H9 (cell line): ENCODE measurements around the gene PITX1. TPM values are rescaled to one million over a fixed set of nuclear protein-coding genes. Genes with fewer than 3 reads are reported as not detected.

Source experiments
- DNase-seq: peaks from one replicate; pipeline ENCODE4 v3.0.0-alpha.2; 2017
- H2AFZ ChIP-seq: one replicate; pipeline ENCODE4 v1.6.1; 2013; ENCODE audit warnings: mild to moderate bottlenecking, low read length, control low read depth, moderate library complexity
- H2AK5ac ChIP-seq: 2 replicates; pipeline ENCODE4 v1.6.1; 2013; ENCODE audit warnings: low read length, control low read depth, mixed read lengths; ENCODE audit not compliant: insufficient read length
- H2BK120ac ChIP-seq: one replicate; pipeline ENCODE4 v1.6.1; 2013; ENCODE audit warnings: low read depth, mild to moderate bottlenecking, low read length, control low read depth, inconsistent platforms; ENCODE audit not compliant: poor library complexity, severe bottlenecking
- H2BK12ac ChIP-seq: 2 replicates; pipeline ENCODE4 v1.6.1; 2013; ENCODE audit warnings: low read length, control low read depth, mixed read lengths, low read depth; ENCODE audit not compliant: insufficient read length
- H2BK15ac ChIP-seq: 2 replicates; pipeline ENCODE4 v1.6.1; 2013; ENCODE audit warnings: low read depth, low read length, control low read depth
- H2BK20ac ChIP-seq: one replicate; pipeline ENCODE4 v1.6.1; 2013; ENCODE audit warnings: low read depth, mild to moderate bottlenecking, low read length, control low read depth, inconsistent platforms; ENCODE audit not compliant: poor library complexity, severe bottlenecking
- H2BK5ac ChIP-seq: 2 replicates; pipeline ENCODE4 v1.6.1; 2013; ENCODE audit warnings: low read length, control low read depth, mixed read lengths; ENCODE audit not compliant: insufficient read length
- H3K14ac ChIP-seq: 2 replicates; pipeline ENCODE4 v1.6.1; 2013; ENCODE audit warnings: low read length, control low read depth; ENCODE audit not compliant: insufficient read depth
- H3K18ac ChIP-seq: 2 replicates; pipeline ENCODE4 v1.6.1; 2013; ENCODE audit warnings: low read depth, mild to moderate bottlenecking, mixed read lengths, low read length, control low read depth; ENCODE audit not compliant: insufficient read length
- H3K23ac ChIP-seq: 2 replicates; pipeline ENCODE4 v1.6.1; 2013; ENCODE audit warnings: low read length, control low read depth, mixed read lengths, low read depth; ENCODE audit not compliant: insufficient read length
- H3K23me2 ChIP-seq: 2 replicates; pipeline ENCODE4 v1.6.1; 2013; ENCODE audit warnings: low read depth, mild to moderate bottlenecking, mixed read lengths, low read length, control low read depth; ENCODE audit not compliant: insufficient read length, poor library complexity, severe bottlenecking
- H3K27ac ChIP-seq: 2 replicates; pipeline ENCODE4 v1.5.1; 2013; ENCODE audit warnings: low read length, control low read depth, mixed read lengths, low read depth; ENCODE audit not compliant: insufficient read length
- H3K27me3 ChIP-seq: 2 replicates; pipeline ENCODE4 v1.6.1; 2013; ENCODE audit warnings: low read length, control low read depth, inconsistent platforms; ENCODE audit not compliant: insufficient read depth
- H3K4ac ChIP-seq: 2 replicates; pipeline ENCODE4 v1.6.1; 2013; ENCODE audit warnings: low read depth, mild to moderate bottlenecking, control low read depth, inconsistent platforms, low read length, moderate library complexity
- H3K4me1 ChIP-seq: 2 replicates; pipeline ENCODE4 v1.6.1; 2013; ENCODE audit warnings: low read length, control low read depth, inconsistent platforms; ENCODE audit not compliant: insufficient read depth
- H3K4me2 ChIP-seq: 2 replicates; pipeline ENCODE4 v1.6.1; 2013; ENCODE audit warnings: low read length, control low read depth, mixed read lengths; ENCODE audit not compliant: insufficient read length, insufficient read depth
- H3K56ac ChIP-seq: 2 replicates; pipeline ENCODE4 v1.6.1; 2013; ENCODE audit warnings: low read depth, mild to moderate bottlenecking, mixed read lengths, low read length, control low read depth; ENCODE audit not compliant: insufficient read length
- H3K79me1 ChIP-seq: 2 replicates; pipeline ENCODE4 v1.6.1; 2013; ENCODE audit warnings: low read depth, mild to moderate bottlenecking, moderate library complexity, low read length, control low read depth, inconsistent platforms; ENCODE audit not compliant: insufficient read depth, poor library complexity, severe bottlenecking
- H3K79me2 ChIP-seq: 2 replicates; pipeline ENCODE4 v1.6.1; 2013; ENCODE audit warnings: low read length, control low read depth, inconsistent platforms; ENCODE audit not compliant: insufficient read depth
- H3K9ac ChIP-seq: 2 replicates; pipeline ENCODE4 v1.6.1; 2013; ENCODE audit warnings: low read length, control low read depth, mixed read lengths; ENCODE audit not compliant: insufficient read length; ENCODE audit errors: extremely low read depth
- H3K9me3 ChIP-seq: one replicate; pipeline ENCODE4 v1.6.1; 2013; ENCODE audit warnings: low read depth, low read length, inconsistent platforms; ENCODE audit not compliant: control insufficient read depth
- H3T11ph ChIP-seq: one replicate; pipeline ENCODE4 v1.6.1; 2013; ENCODE audit warnings: mild to moderate bottlenecking, low read length, control low read depth, inconsistent platforms
- H4K20me1 ChIP-seq: one replicate; pipeline ENCODE4 v1.6.1; 2013; ENCODE audit not compliant: control insufficient read depth, insufficient read length, insufficient read depth
- H4K5ac ChIP-seq: 2 replicates; pipeline ENCODE4 v1.6.1; 2013; ENCODE audit warnings: low read depth, mild to moderate bottlenecking, mixed read lengths, low read length, control low read depth; ENCODE audit not compliant: insufficient read length
- H4K8ac ChIP-seq: replicated peaks from 2 replicates; pipeline ENCODE4 v1.6.1; 2013; ENCODE audit warnings: low read length, control low read depth, mixed read lengths, low read depth; ENCODE audit not compliant: insufficient read length
- H4K91ac ChIP-seq: 2 replicates; pipeline ENCODE4 v1.6.1; 2013; ENCODE audit warnings: low read depth, mild to moderate bottlenecking, moderate library complexity, mixed read lengths, low read length, control low read depth; ENCODE audit not compliant: insufficient read length
- H3K27ac Mint-ChIP-seq, 3 experiments: 2 replicates in 2 of 3; 3 replicates in 1 of 3; pipeline ENCODE4 v1.8.0; 2020 to 2021; ENCODE audit warnings: mixed read lengths in 3 of 3, mild to moderate bottlenecking in 1 of 3, moderate library complexity in 1 of 3
- H3K27me3 Mint-ChIP-seq: 2 replicates; pipeline ENCODE4 v1.8.0; 2021; ENCODE audit warnings: low read depth, mild to moderate bottlenecking, moderate library complexity, mixed read lengths
- H3K36me3 Mint-ChIP-seq, 3 experiments: 2 replicates in 2 of 3; 3 replicates in 1 of 3; pipeline ENCODE4 v1.8.0; 2020 to 2021; ENCODE audit warnings: low read depth in 3 of 3, mixed read lengths in 3 of 3; ENCODE audit not compliant: insufficient read depth in 1 of 3
- H3K4me1 Mint-ChIP-seq, 2 experiments: 2 replicates each; pipeline ENCODE4 v1.8.0; 2020; ENCODE audit warnings: mixed read lengths in 2 of 2
- H3K4me3 Mint-ChIP-seq, 2 experiments: 2 replicates in 1 of 2; 3 replicates in 1 of 2; pipeline ENCODE4 v1.8.0; 2020 to 2021; ENCODE audit warnings: mild to moderate bottlenecking in 2 of 2, mixed read lengths in 2 of 2, moderate library complexity in 1 of 2
- H3K9me3 Mint-ChIP-seq, 2 experiments: 2 replicates in 1 of 2; 3 replicates in 1 of 2; pipeline ENCODE4 v1.8.0; 2020; ENCODE audit warnings: mild to moderate bottlenecking in 2 of 2, mixed read lengths in 2 of 2, moderate library complexity in 1 of 2
- WGBS: extraction: QIAGEN DNeasy Blood & Tissue Kit; methylation state at CpG from one replicate; pipeline ENCODE4 v1.1.7; 2013; ENCODE audit warnings: missing lambda C conversion rate, low lambda C conversion rate, mixed read lengths; ENCODE audit not compliant: insufficient read length; ENCODE audit errors: extremely low coverage; 5-methylcytosine and 5-hydroxymethylcytosine counted together
- total RNA-seq: library from RNA; stranded (reverse); gene quantifications from 2 replicates; pipeline ENCODE4 v1.2.1, GENCODE V29; 2021
- TF ChIP-seq, protein P1 (sequence below): fragments of 200-600 bp; sonication (generic); conservative IDR thresholded peaks from 3 replicates; pipeline ENCODE4 v1.8.0; 2021; ENCODE audit warnings: antibody characterized with exemption, mild to moderate bottlenecking

Gene PITX1
- total RNA-seq, 1 experiment from 2014 or later: not detected

DNA sequence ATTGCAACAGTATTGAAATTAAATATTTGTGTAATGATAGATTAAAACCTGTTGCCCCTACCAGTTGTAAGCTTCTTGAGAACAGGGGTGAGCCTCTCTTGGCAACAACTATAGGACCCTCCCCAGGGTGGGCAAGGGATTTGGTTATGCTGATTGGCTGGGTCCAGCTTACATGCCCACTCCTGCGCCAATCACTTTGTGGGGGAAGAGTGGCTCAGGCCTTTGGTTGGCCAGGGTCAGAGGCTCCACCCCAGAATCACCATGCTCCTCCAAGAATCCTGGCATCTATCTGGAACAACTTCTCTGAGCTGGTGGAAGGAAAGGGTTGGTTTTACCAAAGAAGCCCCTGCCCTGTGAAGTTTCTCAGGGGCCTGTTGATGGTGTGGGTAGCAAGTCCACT is 8.6 kb upstream of the PITX1 start:
- TF ChIP-seq, protein P1, sequence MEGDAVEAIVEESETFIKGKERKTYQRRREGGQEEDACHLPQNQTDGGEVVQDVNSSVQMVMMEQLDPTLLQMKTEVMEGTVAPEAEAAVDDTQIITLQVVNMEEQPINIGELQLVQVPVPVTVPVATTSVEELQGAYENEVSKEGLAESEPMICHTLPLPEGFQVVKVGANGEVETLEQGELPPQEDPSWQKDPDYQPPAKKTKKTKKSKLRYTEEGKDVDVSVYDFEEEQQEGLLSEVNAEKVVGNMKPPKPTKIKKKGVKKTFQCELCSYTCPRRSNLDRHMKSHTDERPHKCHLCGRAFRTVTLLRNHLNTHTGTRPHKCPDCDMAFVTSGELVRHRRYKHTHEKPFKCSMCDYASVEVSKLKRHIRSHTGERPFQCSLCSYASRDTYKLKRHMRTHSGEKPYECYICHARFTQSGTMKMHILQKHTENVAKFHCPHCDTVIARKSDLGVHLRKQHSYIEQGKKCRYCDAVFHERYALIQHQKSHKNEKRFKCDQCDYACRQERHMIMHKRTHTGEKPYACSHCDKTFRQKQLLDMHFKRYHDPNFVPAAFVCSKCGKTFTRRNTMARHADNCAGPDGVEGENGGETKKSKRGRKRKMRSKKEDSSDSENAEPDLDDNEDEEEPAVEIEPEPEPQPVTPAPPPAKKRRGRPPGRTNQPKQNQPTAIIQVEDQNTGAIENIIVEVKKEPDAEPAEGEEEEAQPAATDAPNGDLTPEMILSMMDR: no peak
- Histone ChIP-seq H2BK20ac (no peak overlapping the region), H3K9me3 (no peaks in the 10 kb centered on the region), H3K79me1 (no peaks in the 10 kb centered on the region), H3K79me2 (no peaks in the 10 kb centered on the region), H3K4ac (no peak overlapping the region), H4K5ac (no peak overlapping the region), H3K4me1 (no peaks in the 10 kb centered on the region), H3K4me2 (no peak overlapping the region), H3K23ac (no peak overlapping the region), H4K8ac (no peak overlapping the region), H4K20me1 (no peaks in the 10 kb centered on the region), H2BK120ac (no peak overlapping the region), H2AK5ac (no peak overlapping the region), H3K14ac (no peak overlapping the region), H3K23me2 (peaks cover 6% of the 10 kb centered on the region), H2BK12ac (no peak overlapping the region), H3K27ac (no peak overlapping the region), H3K18ac (no peak overlapping the region), H2BK5ac (no peak overlapping the region), H2AFZ (no peak overlapping the region), H3T11ph (no peak overlapping the region), H3K27me3 (peaks cover 65% of the 10 kb centered on the region), H3K56ac (no peak overlapping the region), H3K9ac (no peak overlapping the region), H4K91ac (no peak overlapping the region), H2BK15ac (no peak overlapping the region)
- no peak for DNase-seq
- H3K36me3 Mint-ChIP-seq: no peaks in the 10 kb centered on the region; a peak in 1 of 7 replicates
- H3K4me1 Mint-ChIP-seq: peaks cover 2 to 7% of the 10 kb centered on the region in 2 experiments; a peak in 2 of 4 replicates
- peaks cover 0 to 5% of the 10 kb centered on the region in 2 experiments; a peak in 3 of 5 replicates for H3K9me3 Mint-ChIP-seq
- no CpG with 5 or more reads among the region's 1 CpG for WGBS
- no peak overlapping the region for H3K27ac Mint-ChIP-seq
- no peak overlapping the region for H3K4me3 Mint-ChIP-seq
- peaks cover 97% of the 10 kb centered on the region for H3K27me3 Mint-ChIP-seq
